Muscle layer of duodenum (tissue), 2 donors: Measurements from ENCODE around the gene PRG3.

Experiments used
- H3K27ac ChIP-seq: one replicate; pipeline ENCODE4 v1.7.0; 2013; ENCODE audit warnings: mild to moderate bottlenecking, low read length
- H3K27me3 ChIP-seq: one replicate; pipeline ENCODE4 v1.7.0; 2013; ENCODE audit warnings: low read depth, mild to moderate bottlenecking, control low read depth, low read length
- H3K36me3 ChIP-seq, 2 donors: one replicate each; pipeline ENCODE4 v1.7.0; 2013; ENCODE audit warnings: low read length in 2 of 2, control low read depth in 1 of 2, mild to moderate bottlenecking in 1 of 2; ENCODE audit not compliant: insufficient read depth in 2 of 2, control insufficient read depth in 1 of 2
- H3K4me1 ChIP-seq, 2 donors: one replicate each; pipeline ENCODE4 v1.7.0; 2013; ENCODE audit warnings: low read length in 2 of 2, mild to moderate bottlenecking in 2 of 2, control low read depth in 1 of 2, moderate library complexity in 1 of 2; ENCODE audit not compliant: insufficient read depth in 2 of 2, control insufficient read depth in 1 of 2
- H3K4me3 ChIP-seq, 2 donors: one replicate each; pipeline ENCODE4 v1.7.0; 2013; ENCODE audit warnings: low read length in 2 of 2, low read depth in 1 of 2, mild to moderate bottlenecking in 1 of 2
- H3K9me3 ChIP-seq, 2 donors: one replicate each; pipeline ENCODE4 v1.7.0; 2013; ENCODE audit warnings: low read length in 2 of 2, control low read depth in 1 of 2, mild to moderate bottlenecking in 1 of 2; ENCODE audit not compliant: control insufficient read depth in 1 of 2
- donor health status: healthy.

The PRG3 gene

DNA sequence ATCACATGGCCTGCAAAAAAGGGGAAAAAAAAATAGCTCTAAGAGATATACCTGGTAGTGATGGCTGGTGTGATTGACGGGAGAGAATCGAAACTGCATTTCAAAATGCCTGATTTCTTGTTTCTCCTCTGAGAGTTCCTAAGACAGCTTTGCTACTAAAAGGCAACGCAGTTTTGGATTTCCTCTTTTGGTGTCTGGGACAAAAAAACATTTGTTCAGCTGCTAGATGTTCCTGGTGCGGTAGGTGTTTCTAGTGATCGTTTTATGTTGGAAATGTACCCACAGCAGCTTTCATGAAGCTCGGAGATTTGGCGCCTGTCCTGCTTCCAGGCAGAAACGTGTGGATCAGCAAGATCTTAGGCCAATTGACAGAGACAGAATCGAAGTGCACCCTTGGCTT lies 24.7 kb downstream of the PRG3 start:
- H3K4me3 ChIP-seq: no peak overlapping the region
- H3K27ac ChIP-seq: no peak overlapping the region

DNA sequence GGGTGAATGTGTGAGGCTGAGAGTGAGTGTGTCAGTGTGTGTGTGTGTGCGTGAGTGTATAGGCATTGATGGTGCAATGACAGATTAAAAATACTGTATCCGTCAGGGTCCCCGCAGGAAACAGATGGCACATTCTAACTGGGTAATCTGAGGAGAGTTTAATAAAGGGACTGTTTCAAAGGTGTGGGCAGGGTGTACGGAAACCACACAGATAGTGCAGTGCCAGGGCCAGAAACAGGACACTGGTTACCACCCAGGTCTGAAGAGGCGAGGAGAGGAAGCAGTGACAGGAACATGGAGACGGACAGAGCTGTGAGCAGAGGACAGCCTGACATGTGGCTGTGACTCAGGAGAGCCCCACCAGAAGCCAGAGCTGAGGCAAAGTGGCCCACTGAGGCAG lies 26.3 kb downstream of the PRG3 start:
- Histone ChIP-seq H3K36me3 (no peaks in the 10 kb centered on the region), H3K4me1 (peaks cover 0 to 3% of the 10 kb centered on the region in 2 donors), H3K27ac (no peak overlapping the region), H3K4me3 (no peak overlapping the region), H3K9me3 (no peaks in the 10 kb centered on the region), H3K27me3 (no peaks in the 10 kb centered on the region)

More for the DNA sequence above, 24.7 kb downstream of the PRG3 start:
- Histone ChIP-seq H3K4me1 (no peaks in the 10 kb centered on the region), H3K27me3 (no peaks in the 10 kb centered on the region), H3K36me3 (no peaks in the 10 kb centered on the region), H3K9me3 (no peaks in the 10 kb centered on the region)

DNA sequence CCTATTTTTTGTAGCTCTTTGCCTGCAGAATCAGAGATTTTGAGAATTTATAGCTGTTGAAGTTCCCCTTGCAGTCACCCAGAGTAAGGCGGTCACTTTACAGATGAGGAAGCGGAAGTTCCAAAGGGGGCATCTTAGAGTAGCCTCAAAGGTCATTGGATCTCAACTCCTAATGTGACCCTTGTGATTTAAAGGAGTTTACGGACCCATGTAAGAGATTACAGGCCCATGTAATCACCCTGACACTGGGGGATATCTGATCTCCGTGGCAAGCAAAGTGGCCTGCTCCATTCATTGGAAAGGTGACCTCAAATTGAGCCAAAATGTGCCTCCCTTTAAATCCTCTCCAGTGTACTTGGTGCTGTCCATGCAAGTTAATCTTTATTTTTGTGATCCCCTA lies 27.1 kb downstream of the PRG3 start:
- Histone ChIP-seq H3K4me1 (peaks cover 0 to 4% of the 10 kb centered on the region in 2 donors), H3K9me3 (no peaks in the 10 kb centered on the region), H3K27ac (no peak overlapping the region), H3K27me3 (no peaks in the 10 kb centered on the region), H3K36me3 (no peaks in the 10 kb centered on the region), H3K4me3 (no peak overlapping the region)

DNA sequence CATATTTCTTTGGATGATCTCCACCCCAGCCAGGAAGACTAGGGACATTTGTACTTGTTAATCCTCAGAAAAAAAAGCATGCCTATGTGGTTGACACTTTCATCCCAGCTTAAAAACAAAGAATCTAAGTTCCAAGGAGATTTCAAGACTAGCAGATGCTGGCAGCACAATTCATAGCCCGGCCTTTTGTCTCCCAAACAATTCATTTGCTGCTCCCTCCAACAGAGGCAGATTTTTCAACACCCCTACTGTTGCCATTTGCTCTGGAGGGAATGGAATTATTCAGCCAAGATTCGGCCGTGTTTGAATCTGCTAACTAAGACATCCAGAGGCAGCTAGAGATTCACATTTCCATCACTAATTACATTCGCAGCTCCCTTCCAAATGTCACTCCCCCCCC lies 27.5 kb downstream of the PRG3 start:
- H3K4me1 ChIP-seq: peaks cover 0 to 4% of the 10 kb centered on the region in 2 donors
- H3K27me3 ChIP-seq: no peaks in the 10 kb centered on the region
- H3K9me3 ChIP-seq: no peaks in the 10 kb centered on the region
- H3K27ac ChIP-seq: no peak overlapping the region
- no peaks in the 10 kb centered on the region for H3K36me3 ChIP-seq
- no peak overlapping the region for H3K4me3 ChIP-seq

DNA sequence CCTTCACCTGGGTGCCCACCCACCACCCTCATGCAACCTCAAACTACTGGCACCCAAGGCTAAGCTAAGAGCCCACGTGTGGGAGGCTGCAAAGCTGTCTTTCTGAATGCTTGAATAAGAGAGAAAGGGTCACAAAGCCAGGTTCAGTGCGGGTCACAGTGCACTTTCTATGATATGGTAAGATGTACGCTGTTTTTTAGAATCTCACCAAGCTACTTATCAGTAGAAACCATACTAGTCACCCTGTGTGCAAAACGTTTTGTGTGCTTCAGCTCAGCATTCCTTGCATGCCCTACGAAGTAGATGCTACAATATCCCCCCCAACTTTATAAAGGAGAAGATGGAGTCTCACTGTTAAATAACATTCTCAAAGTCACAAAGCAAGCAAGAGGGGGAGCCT lies 27.9 kb downstream of the PRG3 start:
- Histone ChIP-seq H3K36me3 (no peaks in the 10 kb centered on the region), H3K27me3 (no peaks in the 10 kb centered on the region), H3K27ac (no peak overlapping the region)

DNA sequence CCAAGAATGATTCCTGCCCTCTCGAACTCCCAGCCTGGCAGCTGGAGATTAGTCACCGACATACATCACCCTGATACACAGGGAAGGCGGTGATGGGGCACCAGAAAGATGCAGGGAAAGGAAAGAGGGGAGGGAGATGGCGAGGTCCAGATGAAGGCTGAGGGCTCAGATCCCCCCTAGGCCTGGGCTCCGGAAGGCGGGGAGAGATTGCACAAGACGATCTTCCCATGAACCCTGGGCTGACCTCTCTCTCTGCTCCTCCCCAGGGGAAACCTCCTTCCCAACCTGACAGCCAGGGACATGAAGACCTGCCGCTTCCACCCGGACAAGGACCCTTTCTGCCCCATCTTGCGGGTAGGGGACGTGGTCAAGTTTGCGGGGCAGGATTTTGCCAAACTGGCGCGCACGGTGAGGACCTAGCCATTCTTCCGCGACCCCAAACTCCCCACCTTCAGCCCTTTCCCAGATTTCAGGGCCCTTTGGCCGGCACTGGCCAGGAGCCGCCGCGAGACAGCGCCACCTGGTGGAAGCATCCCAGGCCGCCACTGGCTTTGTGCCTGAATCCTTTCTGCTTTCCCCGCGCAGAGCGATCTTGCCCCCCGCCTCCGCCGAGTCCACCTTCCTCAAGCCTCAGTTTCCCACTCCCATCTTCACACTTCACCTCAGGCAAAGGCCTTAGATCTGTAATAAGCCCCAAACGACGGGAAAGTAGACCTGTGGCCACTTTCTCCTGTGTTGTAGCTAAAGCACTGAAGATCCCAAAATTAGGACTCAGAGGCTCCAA lies 31.3 kb downstream of the PRG3 start:
- H3K9me3 ChIP-seq: no peaks in the 10 kb centered on the region
- H3K27ac ChIP-seq: no peak overlapping the region
- H3K4me1 ChIP-seq: peaks cover 0 to 4% of the 10 kb centered on the region in 2 donors
- H3K4me3 ChIP-seq: no peak overlapping the region
- H3K36me3 ChIP-seq: no peaks in the 10 kb centered on the region
- H3K27me3 ChIP-seq: no peaks in the 10 kb centered on the region

More for the DNA sequence above, 27.9 kb downstream of the PRG3 start:
- Histone ChIP-seq H3K9me3 (no peaks in the 10 kb centered on the region), H3K4me3 (no peak overlapping the region), H3K4me1 (peaks cover 0 to 4% of the 10 kb centered on the region in 2 donors)

DNA sequence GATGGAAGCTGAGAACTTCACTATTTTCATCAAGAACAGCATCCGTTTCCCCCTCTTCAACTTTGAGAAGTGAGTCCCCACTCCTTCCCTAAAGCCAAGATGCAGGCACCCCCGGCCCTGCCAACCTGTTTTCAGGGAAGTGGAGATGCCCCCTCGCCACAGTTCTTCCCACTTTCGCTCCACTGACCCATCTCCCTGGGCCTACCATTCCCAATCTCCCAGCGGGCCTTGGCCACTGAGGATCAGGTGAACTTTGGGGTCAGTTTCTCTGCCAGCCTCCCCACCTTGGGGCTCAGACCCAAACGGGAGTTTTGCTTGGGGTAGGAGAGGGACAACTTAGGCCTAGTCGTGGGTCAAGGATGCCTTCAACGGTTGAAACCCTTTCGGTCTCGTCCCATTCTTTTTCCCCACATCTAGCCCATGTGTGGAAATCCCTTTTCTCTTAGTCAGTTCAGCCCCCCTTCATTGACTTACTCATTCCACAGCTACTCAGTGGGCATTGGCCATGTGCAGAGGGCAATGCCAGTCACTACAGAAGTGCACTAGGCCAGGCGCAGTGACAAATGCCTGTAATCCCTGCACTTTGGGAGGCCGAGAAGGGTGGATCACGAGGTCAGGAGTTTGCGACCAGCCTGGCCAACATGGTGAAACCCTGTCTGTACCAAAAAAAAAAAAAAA lies 32.2 kb downstream of the PRG3 start:
- H3K36me3 ChIP-seq: no peaks in the 10 kb centered on the region
- H3K4me3 ChIP-seq: no peak overlapping the region
- no peak overlapping the region for H3K27ac ChIP-seq
- H3K4me1 ChIP-seq: peaks cover 0 to 4% of the 10 kb centered on the region in 2 donors
- no peaks in the 10 kb centered on the region for H3K27me3 ChIP-seq
- no peaks in the 10 kb centered on the region for H3K9me3 ChIP-seq

DNA sequence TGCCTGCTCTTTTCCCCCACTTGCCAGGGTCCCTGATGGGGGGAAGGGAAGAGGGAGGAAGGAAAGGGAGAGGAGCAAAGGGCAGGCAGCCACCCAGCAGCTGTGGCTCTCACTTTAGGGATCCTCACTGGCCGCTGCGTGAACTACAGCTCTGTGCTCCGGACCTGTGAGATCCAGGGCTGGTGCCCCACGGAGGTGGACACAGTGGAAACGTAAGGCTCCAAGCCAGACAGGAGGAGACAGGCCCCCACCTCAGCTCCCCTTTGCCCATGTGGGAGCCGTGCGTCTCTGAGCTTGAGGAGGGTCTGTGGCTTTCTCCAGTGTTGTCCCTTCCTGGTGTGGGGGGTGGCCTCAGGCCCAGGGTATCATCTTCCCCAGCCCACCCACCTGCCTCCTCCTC lies 32.9 kb downstream of the PRG3 start:
- H3K4me3 ChIP-seq: no peak overlapping the region
- H3K36me3 ChIP-seq: no peaks in the 10 kb centered on the region
- no peaks in the 10 kb centered on the region for H3K27me3 ChIP-seq
- no peak overlapping the region for H3K27ac ChIP-seq
- H3K4me1 ChIP-seq: peaks cover 0 to 4% of the 10 kb centered on the region in 2 donors
- H3K9me3 ChIP-seq: no peaks in the 10 kb centered on the region

DNA sequence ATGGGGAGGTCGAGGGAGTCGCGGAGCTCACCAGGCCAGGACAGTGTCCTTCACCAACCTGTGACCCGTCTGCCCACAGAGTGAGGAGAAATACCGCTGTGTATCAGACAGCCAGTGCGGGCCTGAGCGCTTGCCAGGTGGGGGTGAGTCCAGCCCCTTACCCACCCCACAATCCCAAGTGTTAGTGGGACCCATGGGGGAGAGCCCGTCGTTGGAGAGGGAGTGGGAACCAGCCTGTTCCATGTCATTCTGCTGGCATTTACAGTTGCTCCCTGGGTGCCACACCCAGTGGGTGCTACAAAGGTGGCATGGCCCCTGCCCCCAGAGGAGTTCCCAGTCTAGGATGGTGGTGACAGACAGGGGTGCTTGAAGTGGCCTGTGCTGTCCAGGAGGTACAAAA lies 33.6 kb downstream of the PRG3 start:
- Histone ChIP-seq H3K36me3 (no peaks in the 10 kb centered on the region), H3K9me3 (no peaks in the 10 kb centered on the region), H3K27ac (no peak overlapping the region), H3K4me1 (peaks cover 0 to 4% of the 10 kb centered on the region in 2 donors), H3K4me3 (no peak overlapping the region), H3K27me3 (no peaks in the 10 kb centered on the region)

DNA sequence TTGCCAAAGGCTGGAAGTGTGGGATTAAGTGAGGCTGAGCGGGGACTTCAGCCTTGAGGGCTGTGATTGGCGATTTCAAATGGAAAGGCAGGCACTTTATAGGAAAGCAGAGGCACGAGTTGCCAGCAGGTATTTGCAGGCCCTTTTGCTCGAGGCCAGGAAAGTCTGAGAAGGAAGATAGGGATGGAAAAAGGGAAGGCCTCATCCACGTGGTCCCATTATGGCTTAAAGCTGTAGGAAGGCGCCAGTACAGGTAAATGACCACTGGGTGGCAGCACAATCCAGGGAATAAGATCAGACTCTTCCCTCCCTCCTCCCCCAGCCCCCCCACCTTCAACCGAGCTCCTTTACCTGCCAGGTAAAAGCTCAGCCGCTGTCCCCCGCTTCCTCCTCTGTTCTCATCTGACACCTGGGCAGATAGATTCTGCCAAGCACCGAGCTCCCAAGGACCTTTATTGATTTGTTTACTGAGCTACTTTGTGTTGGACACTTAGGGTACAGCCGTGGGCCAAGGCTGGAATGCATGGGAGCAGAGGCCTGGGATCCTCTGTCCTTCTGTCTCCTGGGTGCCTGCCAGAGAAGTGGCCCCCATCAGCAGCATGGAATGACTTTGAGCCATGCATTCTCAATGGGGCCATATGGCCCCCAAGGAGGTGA lies 35.3 kb downstream of the PRG3 start:
- Histone ChIP-seq H3K4me3 (no peak overlapping the region), H3K27me3 (no peaks in the 10 kb centered on the region)

DNA sequence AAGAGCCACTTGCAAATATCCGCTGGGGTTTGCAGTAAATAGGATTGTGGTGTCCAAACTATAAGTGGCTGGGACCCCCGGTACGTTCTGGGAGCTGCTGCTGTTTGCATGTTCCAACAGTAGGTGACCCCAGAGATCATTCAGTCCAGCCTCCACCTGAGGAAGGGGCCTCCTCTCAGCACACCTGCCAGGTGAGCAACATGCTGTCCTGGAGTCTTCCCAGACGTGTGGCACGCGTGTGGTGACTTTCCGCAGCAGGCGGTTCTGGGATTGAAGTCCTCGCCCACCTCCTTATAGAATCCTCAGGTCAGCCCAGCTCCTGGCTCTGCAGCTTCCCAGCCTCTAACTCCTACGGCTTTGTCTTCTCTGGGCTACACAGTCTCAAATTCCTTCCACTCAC lies 36.1 kb downstream of the PRG3 start:
- Histone ChIP-seq H3K9me3 (no peaks in the 10 kb centered on the region), H3K27ac (no peak overlapping the region), H3K27me3 (no peaks in the 10 kb centered on the region), H3K4me3 (no peak overlapping the region), H3K36me3 (no peaks in the 10 kb centered on the region), H3K4me1 (peaks cover 0 to 3% of the 10 kb centered on the region in 2 donors)

More for the DNA sequence above, 35.3 kb downstream of the PRG3 start:
- Histone ChIP-seq H3K36me3 (no peaks in the 10 kb centered on the region), H3K27ac (no peak overlapping the region), H3K4me1 (peaks cover 0 to 4% of the 10 kb centered on the region in 2 donors), H3K9me3 (no peaks in the 10 kb centered on the region)
